ENCODE data around the gene ZEB1.

The ZEB1 gene

GRCh38 chr10:31431021-31431420 lies 112.0 kb downstream of the ZEB1 start:
- no peak for DNase-seq (ENCODE audit: low read depth)
- no peak for TF ChIP-seq CTCF (IDR thresholded peaks at IDR 0.05; ENCODE audit: low read length, missing control alignments)
- H3K4me3 ChIP-seq (replicated peaks; ENCODE audit: low read depth, low read length), result no peak overlapping the region

GRCh38 chr10:31437959-31438358 lies 118.9 kb downstream of the ZEB1 start:
- DNase-seq (ENCODE audit: low read depth), result no peak
- H3K4me3 ChIP-seq (replicated peaks; ENCODE audit: low read depth, low read length), result no peak overlapping the region
- TF ChIP-seq CTCF (IDR thresholded peaks at IDR 0.05; ENCODE audit: low read length, missing control alignments), result no peak

- no peak for DNase-seq (ENCODE audit: low read depth)
- no peak for TF ChIP-seq CTCF (IDR thresholded peaks at IDR 0.05; ENCODE audit: low read length, missing control alignments)
- H3K4me3 ChIP-seq (replicated peaks; ENCODE audit: low read depth, low read length), result no peak overlapping the region
These were observed 132.8 kb downstream of the ZEB1 start for GRCh38 chr10:31451766-31452165.

GRCh38 chr10:31456468-31456867 lies 137.5 kb downstream of the ZEB1 start:
- TF ChIP-seq CTCF (IDR thresholded peaks at IDR 0.05; ENCODE audit: low read length, missing control alignments), result no peak
- H3K4me3 ChIP-seq (replicated peaks; ENCODE audit: low read depth, low read length), result no peak overlapping the region
- peak; percentile 20 for DNase-seq (ENCODE audit: low read depth)

GRCh38 chr10:31457858-31458257 lies 138.8 kb downstream of the ZEB1 start:
- H3K4me3 ChIP-seq (replicated peaks; ENCODE audit: low read depth, low read length), result no peak overlapping the region
- no peak for TF ChIP-seq CTCF (IDR thresholded peaks at IDR 0.05; ENCODE audit: low read length, missing control alignments)
- DNase-seq (ENCODE audit: low read depth), result peak; percentile 16

GRCh38 chr10:31458974-31459373 lies 140.0 kb downstream of the ZEB1 start:
- no peak overlapping the region for H3K4me3 ChIP-seq (replicated peaks; ENCODE audit: low read depth, low read length)
- no peak for DNase-seq (ENCODE audit: low read depth)
- no peak for TF ChIP-seq CTCF (IDR thresholded peaks at IDR 0.05; ENCODE audit: low read length, missing control alignments)

GRCh38 chr10:31460242-31460641 lies 141.2 kb downstream of the ZEB1 start:
- no peak for DNase-seq (ENCODE audit: low read depth)
- no peak for TF ChIP-seq CTCF (IDR thresholded peaks at IDR 0.05; ENCODE audit: low read length, missing control alignments)
- no peak overlapping the region for H3K4me3 ChIP-seq (replicated peaks; ENCODE audit: low read depth, low read length)

Measured in fibroblast of pulmonary artery (primary cell).